GM18907 (cell line): ENCODE measurements around the gene EAPP.
"Not testable (repeated sequence)": the region's sequence is repeated elsewhere in the genome, so short reads cannot be mapped to it uniquely, and the experiment has no call there.

Experiments
- ATAC-seq: cut with Tn5 transposase; IDR thresholded peaks from one replicate; pipeline ENCODE4 v1.9.1; 2021; ENCODE audit warnings: mild to moderate bottlenecking, moderate library complexity; ENCODE audit not compliant: unreplicated experiment

Gene EAPP

DNA sequence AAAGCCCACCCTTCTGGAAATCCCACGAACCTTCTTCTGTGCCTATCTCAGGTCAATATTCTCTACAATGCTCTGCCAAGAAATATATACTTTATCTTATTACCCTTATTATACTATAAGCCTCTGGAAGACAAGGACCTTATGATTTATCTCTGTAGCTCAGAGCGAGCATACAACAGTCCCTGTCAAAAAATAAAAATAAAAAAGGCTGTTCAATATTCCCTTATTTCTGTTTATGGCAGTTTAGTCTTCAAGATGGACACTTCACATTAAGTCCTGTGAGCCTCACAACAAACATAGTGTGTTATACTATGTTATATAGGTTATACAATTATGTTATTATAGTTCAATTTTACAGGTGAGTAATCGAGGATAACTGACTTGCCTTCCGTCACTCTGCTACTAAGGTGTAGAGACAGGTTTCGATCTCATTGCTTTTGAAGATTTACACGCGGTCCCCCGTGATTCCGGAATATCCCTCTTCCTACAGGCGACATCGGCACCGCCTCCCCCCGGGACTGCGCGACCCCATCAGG is 562 bp downstream of the EAPP start:
- ATAC-seq = no peak

- ATAC-seq = not testable (repeated sequence)
Observed at GRCh38 chr14:34538096-34538495, 1.4 kb downstream of the EAPP start.

- ATAC-seq = no peak
Observed at GRCh38 chr14:34537677-34538009, 1.9 kb downstream of the EAPP start.

DNA sequence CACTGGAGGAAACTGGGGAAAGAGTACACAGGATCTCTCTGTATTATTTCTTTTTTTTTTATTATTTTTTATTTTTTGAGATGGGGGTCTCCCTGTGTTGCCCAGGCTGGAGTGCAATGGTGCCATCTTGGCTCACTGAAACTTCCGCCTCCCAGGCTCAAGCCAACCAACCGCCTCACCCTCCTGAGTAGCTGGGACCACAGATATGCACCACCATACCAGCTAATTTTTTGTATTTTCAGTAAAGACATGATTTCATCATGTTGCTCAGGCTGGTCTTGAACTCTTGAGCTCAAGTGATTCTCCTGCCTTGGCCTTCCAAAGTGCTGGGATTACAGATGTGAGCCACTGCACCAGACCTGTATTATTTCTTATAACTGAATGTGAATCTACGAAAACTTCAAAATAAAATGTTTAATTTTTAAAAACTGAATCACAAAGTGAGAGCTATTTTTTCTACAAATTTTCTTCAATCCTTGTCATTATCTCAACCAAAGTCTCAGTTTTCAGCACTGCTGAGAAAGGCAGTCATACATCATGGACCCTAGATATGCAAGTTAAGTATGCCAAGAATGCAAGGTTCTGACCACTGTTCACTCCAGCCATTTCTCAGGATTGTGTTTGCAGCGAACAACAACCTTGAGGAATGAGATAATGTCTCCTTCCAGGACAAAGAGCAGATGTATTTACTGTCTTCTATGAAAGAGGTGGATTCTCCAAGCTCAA is 2.4 kb downstream of the EAPP start:
- no peak for ATAC-seq

DNA sequence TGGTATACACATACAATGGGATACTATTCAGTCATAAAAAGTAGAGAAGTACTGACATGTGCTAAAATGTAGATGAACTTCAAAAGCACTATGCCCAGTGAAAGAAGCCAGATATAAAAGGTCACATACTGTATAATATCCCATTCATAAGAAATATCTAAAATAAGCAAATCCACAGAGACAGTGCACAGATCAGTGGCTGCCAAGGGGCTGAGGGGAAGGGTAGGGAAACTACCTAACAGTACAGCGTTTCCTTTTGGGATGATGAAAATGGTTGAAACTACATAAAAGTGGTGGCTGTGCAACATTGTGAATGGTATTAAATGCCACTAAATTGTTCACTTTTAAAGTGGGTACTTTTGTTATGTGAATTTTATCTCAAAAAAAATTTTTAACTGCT is 11.9 kb downstream of the EAPP start:
- ATAC-seq = no peak

GRCh38 chr14:34524216-34524615 is 15.3 kb downstream of the EAPP start:
- ATAC-seq = not testable (repeated sequence)

DNA sequence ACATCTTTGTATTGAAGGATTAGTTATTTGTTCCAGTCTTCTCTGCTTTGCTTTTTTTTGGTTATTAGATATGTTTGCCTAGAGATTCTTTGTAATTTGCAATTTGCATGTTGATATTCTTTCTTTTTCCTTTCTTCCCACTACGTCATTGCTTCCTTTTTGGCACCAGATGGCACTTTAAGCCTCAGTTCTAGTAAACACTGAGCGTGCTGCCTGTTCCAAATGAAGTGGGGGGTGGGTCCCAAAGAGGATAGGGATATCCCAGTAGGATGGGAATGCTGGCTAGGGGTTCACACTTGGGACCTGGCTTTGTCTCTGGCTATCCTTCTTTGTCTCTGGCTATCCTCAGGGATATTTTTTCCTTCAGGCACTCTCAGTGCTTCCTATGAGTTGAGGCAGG is 17.0 kb downstream of the EAPP start:
- ATAC-seq = no peak

- ATAC-seq = not testable (repeated sequence)
Observed at GRCh38 chr14:34521071-34521470, 18.4 kb downstream of the EAPP start.

DNA sequence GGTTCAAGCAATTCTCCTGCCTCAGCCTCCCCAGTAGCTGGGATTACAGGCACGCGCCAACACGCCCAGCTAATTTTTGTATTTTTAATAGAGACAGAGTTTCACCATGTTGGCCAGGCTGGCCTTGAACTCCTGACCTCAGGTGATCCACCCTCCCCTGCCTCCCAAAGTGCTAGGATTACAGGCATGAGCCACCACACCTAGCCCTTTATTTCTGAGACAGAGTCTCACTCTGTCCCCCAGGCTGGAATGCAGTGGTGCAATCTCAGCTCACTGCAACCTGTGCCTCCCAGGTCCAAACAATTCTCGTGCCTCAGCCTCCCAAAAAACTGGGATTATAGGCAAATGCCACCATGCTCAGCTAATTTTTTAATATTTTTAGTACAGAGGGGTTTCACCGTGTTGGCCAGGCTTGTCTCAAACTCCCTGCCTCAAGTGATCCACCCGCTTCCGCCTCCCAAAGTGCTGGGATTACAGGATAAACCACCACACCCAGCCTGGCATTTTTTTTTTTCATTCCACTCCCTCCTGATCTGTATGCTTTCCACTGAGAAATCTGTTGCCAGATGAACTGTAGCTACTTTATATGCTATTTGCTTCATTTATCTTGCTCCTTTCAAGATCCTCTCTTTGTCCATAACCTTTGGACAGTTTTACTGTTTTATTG is 19.1 kb downstream of the EAPP start:
- ATAC-seq = not testable (repeated sequence)

GRCh38 chr14:34507884-34508283 is 31.6 kb downstream of the EAPP start:
- ATAC-seq = no peak

GRCh38 chr14:34507459-34507858 is 32.0 kb downstream of the EAPP start:
- no peak for ATAC-seq

- ATAC-seq = not testable (repeated sequence)
Observed at GRCh38 chr14:34505124-34505491, 34.4 kb downstream of the EAPP start.

- ATAC-seq = not testable (repeated sequence)
Observed at GRCh38 chr14:34504027-34504426, 35.5 kb downstream of the EAPP start.

- ATAC-seq = no peak
Observed at GRCh38 chr14:34502545-34503225, 36.8 kb downstream of the EAPP start.

DNA sequence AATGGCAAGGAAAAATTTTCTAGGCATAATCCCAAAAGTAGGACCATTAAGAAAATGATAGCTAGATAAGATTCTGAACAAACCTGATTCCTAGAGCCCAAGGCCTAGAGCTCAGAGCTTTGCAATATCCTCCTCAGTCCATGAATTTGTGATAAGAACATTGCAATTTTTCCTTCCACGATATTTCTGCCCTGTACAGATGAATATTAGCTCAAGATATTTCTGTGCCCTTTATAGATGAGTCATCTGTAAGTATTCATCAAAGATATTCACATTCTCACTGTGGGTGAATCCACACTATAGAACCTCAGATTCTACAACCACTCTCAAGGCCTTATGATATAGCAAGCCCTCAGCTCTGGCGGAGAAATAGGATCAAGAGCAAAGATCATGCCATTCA is 37.5 kb downstream of the EAPP start:
- ATAC-seq = no peak

DNA sequence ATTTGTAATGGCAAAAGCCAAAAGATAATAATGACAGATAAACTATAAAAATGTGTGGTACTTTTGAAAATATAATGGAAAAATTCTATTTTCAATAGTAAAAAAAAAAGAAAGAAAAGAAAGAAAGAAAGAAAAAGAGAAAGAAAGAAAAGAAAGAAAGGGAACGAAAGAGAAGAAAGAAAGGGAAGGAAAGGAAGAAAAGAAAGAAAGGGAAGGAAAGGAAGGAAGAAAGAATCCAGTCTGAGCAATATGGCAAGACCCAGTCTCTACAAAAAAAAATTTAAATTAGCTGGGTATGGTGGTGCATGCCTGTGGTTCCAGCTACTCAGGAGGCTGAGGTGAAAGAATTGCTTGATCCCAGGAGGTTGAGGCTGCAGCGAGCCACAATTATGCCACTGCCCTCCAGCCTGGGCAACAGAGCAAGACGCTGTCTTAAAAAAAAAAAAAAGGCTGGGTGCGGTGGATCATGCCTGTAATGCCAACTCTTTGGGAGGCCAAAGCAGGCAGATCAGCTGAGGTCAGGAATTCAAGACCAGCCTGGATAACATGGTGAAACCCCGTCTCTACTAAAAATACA is 38.4 kb downstream of the EAPP start:
- no peak for ATAC-seq

DNA sequence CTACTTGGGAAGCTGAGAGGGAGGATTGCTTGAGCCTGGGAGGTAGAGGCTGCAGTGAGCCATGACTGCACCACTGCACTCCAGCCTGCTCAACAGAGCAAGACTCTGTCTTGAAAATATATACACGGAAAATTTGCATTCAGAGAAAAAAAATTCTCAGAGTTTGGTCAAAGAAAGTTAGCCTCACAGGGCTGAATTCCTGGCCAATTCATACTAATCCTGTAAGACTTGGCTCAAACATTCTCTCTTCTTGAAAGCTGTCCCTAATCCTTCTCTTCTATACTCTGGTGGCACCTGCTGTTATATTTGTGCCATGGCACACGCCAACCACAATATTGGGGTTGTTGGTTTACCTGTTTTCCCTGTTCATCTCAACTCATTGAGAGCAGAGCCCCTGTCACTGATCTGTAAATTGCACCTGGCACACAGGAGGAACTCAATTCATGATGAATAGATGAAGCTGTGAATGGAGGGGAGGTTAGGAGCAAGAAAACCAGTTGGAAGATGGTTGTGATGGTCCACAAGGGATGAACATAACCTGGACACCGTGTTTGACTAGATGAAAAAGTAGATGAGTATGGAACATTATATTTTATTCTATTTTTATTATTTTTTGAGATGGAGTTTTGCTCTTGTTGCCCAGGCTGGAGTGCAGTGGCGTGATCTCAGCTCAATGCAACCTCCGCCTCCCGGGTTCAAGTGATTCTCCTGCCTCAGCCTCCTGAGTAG is 40.7 kb downstream of the EAPP start:
- peak; percentile 52 for ATAC-seq

DNA sequence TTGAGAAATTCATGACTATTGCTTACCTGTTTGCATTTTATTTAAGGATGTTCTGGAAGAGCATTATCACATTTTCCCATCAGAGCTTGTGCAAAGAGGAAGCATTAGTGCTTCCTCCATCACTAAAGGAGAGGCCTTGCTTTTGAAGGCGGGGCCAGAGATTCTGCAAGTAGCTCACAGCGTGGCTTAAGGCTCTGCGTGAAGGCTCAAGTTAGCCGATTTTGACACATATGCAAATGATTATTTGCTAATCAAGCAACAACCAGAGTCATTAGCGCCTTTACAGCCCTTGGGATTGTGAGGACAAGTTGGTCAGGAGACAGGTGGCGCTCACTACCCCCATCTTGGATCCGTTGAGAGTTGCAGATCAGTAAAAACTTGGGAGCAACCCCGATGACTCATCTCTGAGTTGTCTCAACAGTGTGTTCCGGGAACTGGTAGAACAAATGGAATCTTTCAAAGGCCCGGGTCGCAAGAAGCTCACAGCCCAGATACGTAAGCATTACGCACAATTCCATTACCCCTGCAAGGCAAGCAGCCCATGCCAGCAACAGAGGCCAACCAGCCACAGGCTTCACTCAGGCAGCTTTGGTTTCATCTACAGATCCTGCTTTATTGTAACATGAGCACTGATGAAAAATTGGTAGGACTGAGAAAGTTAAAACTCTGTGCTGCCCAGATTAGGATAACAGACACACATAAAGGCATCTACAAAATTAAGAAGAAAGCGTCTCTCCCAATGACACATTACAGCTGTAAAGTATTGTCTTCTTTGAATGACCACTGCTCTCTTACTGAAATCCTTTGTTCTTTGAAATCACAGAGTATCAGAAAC is 42.6 kb downstream of the EAPP start:
- ATAC-seq = no peak

DNA sequence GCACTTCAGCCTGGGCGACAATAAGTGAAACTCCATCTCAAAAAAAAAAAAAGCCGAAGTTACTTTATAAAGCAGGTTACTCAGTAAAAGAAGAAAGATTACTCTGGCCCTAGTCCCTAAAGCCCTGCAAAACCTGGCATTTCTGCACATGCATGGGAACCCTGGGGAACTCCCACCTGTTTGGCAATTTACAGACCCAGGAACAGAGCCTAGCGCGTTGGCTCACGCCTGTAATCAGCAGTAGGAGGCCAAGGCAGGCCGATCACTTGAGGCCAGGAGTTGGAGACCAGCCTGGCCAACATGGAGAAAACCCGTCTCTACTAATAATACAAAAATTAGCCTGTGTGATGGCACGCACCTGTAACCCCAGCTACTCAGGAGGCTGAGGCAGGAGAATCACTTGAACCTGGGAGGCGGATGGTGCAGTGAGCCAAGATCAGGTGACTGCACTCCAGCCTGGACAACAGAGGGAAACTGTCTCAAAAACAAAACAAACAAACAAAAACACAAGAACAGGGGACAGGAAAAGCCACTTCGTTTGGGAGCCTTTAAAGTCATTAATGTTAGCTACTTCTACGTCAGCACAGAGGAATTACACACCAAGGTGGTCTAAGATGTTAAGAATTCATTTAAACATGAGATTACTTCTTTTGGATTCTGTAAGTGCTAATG is 43.4 kb downstream of the EAPP start:
- no peak for ATAC-seq
